Activated B cell treated with CpG ODN at 0.5 μM for 24 hours (primary cell): ENCODE measurements around the gene GTPBP1. TPM values are rescaled to one million over a fixed set of nuclear protein-coding genes. Genes with fewer than 3 reads are reported as not detected.

Experiments
- ATAC-seq: fragments of 200-7000 bp; cut with Tn5 transposase; one replicate; pipeline ENCODE4 v1.10.0; 2021; ENCODE audit warnings: low read depth, mild to moderate bottlenecking, moderate library complexity
- CTCF ChIA-PET: fragments of 350-600 bp; sonication (Branson Sonifier 250); formaldehyde crosslinking; loops from one replicate; lab custom pipeline; 2021; ENCODE audit warnings: antibody characterized with exemption; lab: Charles Lee
- POLR2A ChIA-PET: fragments of 350-600 bp; sonication (Branson Sonifier 250); formaldehyde crosslinking; loops from one replicate; lab custom pipeline; 2021; ENCODE audit warnings: antibody characterized with exemption; lab: Charles Lee
- DNase-seq: peaks from one replicate; pipeline ENCODE4 v3.0.0; 2022
- H3K27ac Mint-ChIP-seq: one replicate; pipeline ENCODE4 v1.8.0; 2020; ENCODE audit warnings: mixed read lengths
- H3K27me3 Mint-ChIP-seq: one replicate; pipeline ENCODE4 v1.8.0; 2021; ENCODE audit warnings: mixed read lengths
- H3K36me3 Mint-ChIP-seq: one replicate; pipeline ENCODE4 v1.8.0; 2021; ENCODE audit warnings: low read depth, mixed read lengths
- H3K4me1 Mint-ChIP-seq: one replicate; pipeline ENCODE4 v1.8.0; 2021; ENCODE audit warnings: mixed read lengths
- H3K4me3 Mint-ChIP-seq: one replicate; pipeline ENCODE4 v1.8.0; 2020; ENCODE audit warnings: mild to moderate bottlenecking, mixed read lengths
- H3K9me3 Mint-ChIP-seq: one replicate; pipeline ENCODE4 v1.8.0; 2020; ENCODE audit warnings: mixed read lengths
- intact Hi-C: fragments of 100-400 bp; cut with micrococcal nuclease; formaldehyde crosslinking; loops from one replicate; pipeline ENCODE4 v1.15.1; 2024
- total RNA-seq: library from RNA; stranded (reverse); gene quantifications from 2 replicates; pipeline ENCODE4 v1.2.3, GENCODE V29; 2022
- TF ChIP-seq, protein P1 (sequence below): fragments of 200-600 bp; IDR thresholded peaks from one replicate; pipeline ENCODE4 v1.8.0; 2022; ENCODE audit warnings: antibody characterized with exemption, mild to moderate bottlenecking

The GTPBP1 gene
- total RNA-seq, 1 donor from 2014 or later = 103 TPM

DNA sequence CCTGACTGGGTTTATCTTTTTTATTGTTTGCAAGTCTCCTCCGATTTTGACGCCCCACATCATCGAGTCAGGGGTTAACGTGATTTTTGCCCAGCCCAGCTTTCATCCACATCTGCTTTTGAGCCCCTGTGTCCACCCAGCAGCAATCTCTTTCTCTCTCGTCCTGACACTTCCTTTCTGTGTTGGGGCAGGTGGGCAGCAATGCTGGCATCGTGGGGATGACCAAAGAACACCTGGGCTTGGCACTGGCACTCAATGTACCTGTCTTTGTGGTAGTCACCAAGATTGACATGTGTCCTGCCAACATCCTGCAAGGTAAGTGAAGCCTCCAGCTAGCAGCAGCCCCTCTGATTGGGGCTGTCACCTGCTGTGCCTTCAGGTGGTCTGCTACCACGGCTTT lies 15.8 kb downstream of the GTPBP1 start:
- ATAC-seq (no peak), DNase-seq (no peak)
- Mint-ChIP-seq H3K9me3 (no peaks in the 10 kb centered on the region), H3K4me3 (no peak overlapping the region), H3K4me1 (no peaks in the 10 kb centered on the region), H3K36me3 (peaks cover 87% of the 10 kb centered on the region), H3K27me3 (no peaks in the 10 kb centered on the region), H3K27ac (no peak overlapping the region)
- TF ChIP-seq, protein P1, sequence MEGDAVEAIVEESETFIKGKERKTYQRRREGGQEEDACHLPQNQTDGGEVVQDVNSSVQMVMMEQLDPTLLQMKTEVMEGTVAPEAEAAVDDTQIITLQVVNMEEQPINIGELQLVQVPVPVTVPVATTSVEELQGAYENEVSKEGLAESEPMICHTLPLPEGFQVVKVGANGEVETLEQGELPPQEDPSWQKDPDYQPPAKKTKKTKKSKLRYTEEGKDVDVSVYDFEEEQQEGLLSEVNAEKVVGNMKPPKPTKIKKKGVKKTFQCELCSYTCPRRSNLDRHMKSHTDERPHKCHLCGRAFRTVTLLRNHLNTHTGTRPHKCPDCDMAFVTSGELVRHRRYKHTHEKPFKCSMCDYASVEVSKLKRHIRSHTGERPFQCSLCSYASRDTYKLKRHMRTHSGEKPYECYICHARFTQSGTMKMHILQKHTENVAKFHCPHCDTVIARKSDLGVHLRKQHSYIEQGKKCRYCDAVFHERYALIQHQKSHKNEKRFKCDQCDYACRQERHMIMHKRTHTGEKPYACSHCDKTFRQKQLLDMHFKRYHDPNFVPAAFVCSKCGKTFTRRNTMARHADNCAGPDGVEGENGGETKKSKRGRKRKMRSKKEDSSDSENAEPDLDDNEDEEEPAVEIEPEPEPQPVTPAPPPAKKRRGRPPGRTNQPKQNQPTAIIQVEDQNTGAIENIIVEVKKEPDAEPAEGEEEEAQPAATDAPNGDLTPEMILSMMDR = no peak
- CTCF ChIA-PET = interaction anchor here (1.6 kb wide), 1 partner anchor 12 kb away, joined by 6 read pairs; no protein-coding TSS in a partner anchor
- intact Hi-C loops = loop anchor here (5.0 kb wide), 1 partner anchor 36 kb away; the partner anchor contains the start of gene SUN2
- POLR2A ChIA-PET = interaction anchor here (0.5 kb wide), 2 partner anchors 36 to 43 kb away, joined by 3 to 4 read pairs; no protein-coding TSS in a partner anchor

DNA sequence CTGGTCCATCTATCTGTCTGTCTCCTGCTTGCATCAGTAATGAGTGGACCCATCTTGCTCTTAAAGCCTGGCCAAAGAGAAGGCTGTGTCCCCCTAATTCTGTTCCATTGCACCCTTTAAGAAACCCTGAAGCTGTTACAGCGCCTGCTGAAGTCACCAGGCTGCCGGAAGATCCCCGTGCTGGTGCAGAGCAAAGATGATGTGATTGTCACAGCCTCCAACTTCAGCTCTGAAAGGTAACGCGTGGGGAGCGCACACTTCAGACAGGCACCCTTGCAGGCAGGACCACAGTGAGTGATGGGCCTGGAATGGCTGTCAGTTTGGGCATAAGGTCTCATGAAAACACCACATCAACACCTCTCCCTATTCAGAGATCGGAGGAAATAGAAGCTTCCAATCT lies 18.4 kb downstream of the GTPBP1 start:
- peaks cover 92% of the 10 kb centered on the region for H3K36me3 Mint-ChIP-seq
- no peaks in the 10 kb centered on the region for H3K27me3 Mint-ChIP-seq
- ChIA-PET CTCF (interaction anchor here (1.1 to 1.2 kb wide), 3 partner anchors 10 to 672 kb away, joined by 3 to 7 read pairs (median 4); no protein-coding TSS in a partner anchor), POLR2A (interaction anchor here (0.8 to 2.4 kb wide), 3 partner anchors 10 to 42 kb away, joined by 3 to 8 read pairs (median 5); no protein-coding TSS in a partner anchor)
- no peaks in the 10 kb centered on the region for H3K4me1 Mint-ChIP-seq
- TF ChIP-seq, protein P1 = no peak
- no peak overlapping the region for H3K27ac Mint-ChIP-seq
- no peaks in the 10 kb centered on the region for H3K9me3 Mint-ChIP-seq
- no peak for ATAC-seq
- H3K4me3 Mint-ChIP-seq = no peak overlapping the region
- intact Hi-C loops = loop anchor here (5.0 kb wide), 1 partner anchor 33 kb away; the partner anchor contains the start of gene SUN2
- peak; percentile 5 for DNase-seq

DNA sequence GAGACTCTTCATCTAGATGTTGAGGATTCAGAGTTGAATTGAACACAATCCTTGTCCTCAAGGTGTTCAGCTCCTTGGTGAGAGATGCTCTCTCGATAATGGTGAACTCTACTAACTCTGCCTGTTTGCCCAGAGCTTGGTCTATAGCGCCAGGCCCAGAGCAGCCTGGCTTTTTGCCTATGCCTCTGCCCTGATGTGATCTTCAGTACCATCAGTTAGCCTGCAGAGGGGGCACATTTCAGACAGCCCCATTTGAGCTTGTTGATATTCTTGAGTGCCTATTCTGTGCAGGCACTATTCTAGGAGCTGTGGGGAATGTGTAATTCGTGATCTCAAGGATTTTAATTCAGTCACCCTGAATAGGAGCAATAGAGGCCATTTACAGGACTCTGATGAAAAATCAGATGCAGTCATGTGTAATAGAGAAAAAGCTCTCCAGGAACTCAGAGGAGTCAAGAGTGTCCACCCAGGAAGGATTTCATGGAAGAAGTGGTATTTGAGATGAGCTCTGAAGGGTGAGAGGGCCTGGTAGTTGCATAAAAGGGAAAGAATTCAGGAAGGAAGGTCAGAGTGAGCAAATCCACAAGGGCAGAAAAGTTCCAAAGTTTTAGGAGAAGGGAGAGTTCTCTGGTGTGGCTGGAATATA lies 19.3 kb downstream of the GTPBP1 start:
- POLR2A ChIA-PET = interaction anchor here (0.8 to 2.4 kb wide), 5 partner anchors 10 to 41 kb away, joined by 3 to 8 read pairs (median 4); no protein-coding TSS in a partner anchor
- intact Hi-C loops = loop anchor here (5.0 kb wide), 1 partner anchor 32 kb away; the partner anchor contains the start of gene SUN2

DNA sequence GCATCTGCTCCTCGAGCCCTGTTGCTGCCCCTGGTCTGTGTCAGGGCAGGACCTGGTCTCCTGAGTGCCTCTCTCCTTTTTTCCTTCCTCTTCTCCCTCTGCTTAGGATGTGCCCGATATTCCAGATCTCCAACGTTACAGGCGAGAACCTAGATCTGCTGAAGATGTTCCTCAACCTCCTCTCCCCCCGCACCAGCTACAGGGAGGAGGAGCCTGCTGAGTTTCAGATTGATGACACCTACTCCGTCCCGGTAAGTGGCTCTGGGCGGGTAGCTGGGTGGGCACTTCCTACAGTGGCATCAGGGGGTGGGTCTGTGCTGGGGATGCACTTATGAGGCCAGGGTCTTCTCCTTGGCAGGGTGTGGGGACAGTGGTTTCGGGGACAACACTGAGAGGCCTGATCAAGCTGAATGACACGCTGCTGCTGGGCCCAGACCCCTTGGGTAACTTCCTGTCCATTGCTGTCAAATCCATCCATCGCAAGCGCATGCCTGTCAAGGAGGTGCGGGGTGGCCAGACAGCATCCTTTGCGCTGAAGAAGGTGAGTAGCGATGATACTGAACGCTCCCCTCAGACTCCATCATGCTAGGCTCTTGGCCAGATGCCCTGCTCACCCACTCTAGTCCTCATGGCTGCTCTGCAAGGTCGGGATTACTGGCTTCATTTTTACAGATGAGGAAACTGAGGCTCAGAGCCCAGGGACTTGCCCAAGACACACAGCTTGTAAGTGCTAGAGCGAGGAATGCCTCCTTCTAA lies 20.3 kb downstream of the GTPBP1 start:
- TF ChIP-seq, protein P1 = no peak
- no peaks in the 10 kb centered on the region for H3K4me1 Mint-ChIP-seq
- ATAC-seq = no peak
- H3K27me3 Mint-ChIP-seq = no peaks in the 10 kb centered on the region
- no peak overlapping the region for H3K27ac Mint-ChIP-seq
- peaks cover 98% of the 10 kb centered on the region for H3K36me3 Mint-ChIP-seq
- intact Hi-C loops = no loop called here
- H3K4me3 Mint-ChIP-seq = no peak overlapping the region
- H3K9me3 Mint-ChIP-seq = no peaks in the 10 kb centered on the region
- no peak for DNase-seq
- CTCF ChIA-PET = interaction anchor here (1.5 kb wide), 2 partner anchors 10 to 40 kb away, joined by 5 to 11 read pairs; no protein-coding TSS in a partner anchor
- POLR2A ChIA-PET = interaction anchor here (0.6 kb wide), 1 partner anchor 595 kb away, joined by 3 read pairs; no protein-coding TSS in a partner anchor

More for the DNA sequence above, 19.3 kb downstream of the GTPBP1 start:
- Mint-ChIP-seq H3K4me3 (no peak overlapping the region), H3K4me1 (no peaks in the 10 kb centered on the region), H3K27me3 (no peaks in the 10 kb centered on the region), H3K27ac (no peak overlapping the region), H3K36me3 (peaks cover 95% of the 10 kb centered on the region), H3K9me3 (no peaks in the 10 kb centered on the region)
- TF ChIP-seq, protein P1 = no peak
- ATAC-seq (peak; percentile 88), DNase-seq (no peak)
- CTCF ChIA-PET = interaction anchor here (0.8 to 1.5 kb wide), 10 partner anchors 9 to 673 kb away, joined by 3 to 11 read pairs (median 4); no protein-coding TSS in a partner anchor
